ENCODE measurements around the gene ACOT4.
"Not testable (repeated sequence)": the region's sequence is repeated elsewhere in the genome, so short reads cannot be mapped to it uniquely, and the experiment has no call there.

Gene ACOT4

DNA sequence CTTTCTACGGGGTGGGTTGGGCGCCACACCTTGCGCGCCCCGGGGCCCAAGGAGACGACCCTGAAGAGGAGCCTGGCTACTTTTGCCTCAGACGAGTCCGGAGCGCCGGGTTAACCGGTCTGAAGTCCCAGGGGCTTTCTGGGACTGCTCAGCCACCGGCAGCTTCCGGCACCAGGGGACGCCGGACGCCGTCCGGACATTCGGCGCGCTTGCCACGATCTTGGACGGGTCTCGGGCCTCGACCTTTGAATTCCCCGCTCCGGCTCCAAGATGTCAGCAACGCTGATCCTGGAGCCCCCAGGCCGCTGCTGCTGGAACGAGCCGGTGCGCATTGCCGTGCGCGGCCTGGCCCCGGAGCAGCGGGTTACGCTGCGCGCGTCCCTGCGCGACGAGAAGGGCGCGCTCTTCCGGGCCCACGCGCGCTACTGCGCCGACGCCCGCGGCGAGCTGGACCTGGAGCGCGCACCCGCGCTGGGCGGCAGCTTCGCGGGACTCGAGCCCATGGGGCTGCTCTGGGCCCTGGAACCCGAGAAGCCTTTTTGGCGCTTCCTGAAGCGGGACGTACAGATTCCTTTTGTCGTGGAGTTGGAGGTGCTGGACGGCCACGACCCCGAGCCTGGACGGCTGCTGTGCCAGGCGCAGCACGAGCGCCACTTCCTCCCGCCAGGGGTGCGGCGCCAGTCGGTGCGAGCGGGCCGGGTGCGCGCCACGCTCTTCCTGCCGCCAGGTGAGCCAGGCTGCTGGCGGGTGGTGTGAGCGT is at the start of gene ACOT4:
TSS of gene ACOT4 (plus strand) at position 184 of the 760 bp plus-strand sequence. CDS start at position 271, 87 bp downstream.
- DNase-seq = peak; percentile 63

- not testable (repeated sequence) for DNase-seq
These were observed 48.7 kb upstream of the ACOT4 start for GRCh38 chr14:73542961-73543360.

GRCh38 chr14:73545353-73545752 is 46.3 kb upstream of the ACOT4 start:
- DNase-seq = not testable (repeated sequence)

- DNase-seq = not testable (repeated sequence)
These were observed 42.6 kb upstream of the ACOT4 start for GRCh38 chr14:73549097-73549496.

DNA sequence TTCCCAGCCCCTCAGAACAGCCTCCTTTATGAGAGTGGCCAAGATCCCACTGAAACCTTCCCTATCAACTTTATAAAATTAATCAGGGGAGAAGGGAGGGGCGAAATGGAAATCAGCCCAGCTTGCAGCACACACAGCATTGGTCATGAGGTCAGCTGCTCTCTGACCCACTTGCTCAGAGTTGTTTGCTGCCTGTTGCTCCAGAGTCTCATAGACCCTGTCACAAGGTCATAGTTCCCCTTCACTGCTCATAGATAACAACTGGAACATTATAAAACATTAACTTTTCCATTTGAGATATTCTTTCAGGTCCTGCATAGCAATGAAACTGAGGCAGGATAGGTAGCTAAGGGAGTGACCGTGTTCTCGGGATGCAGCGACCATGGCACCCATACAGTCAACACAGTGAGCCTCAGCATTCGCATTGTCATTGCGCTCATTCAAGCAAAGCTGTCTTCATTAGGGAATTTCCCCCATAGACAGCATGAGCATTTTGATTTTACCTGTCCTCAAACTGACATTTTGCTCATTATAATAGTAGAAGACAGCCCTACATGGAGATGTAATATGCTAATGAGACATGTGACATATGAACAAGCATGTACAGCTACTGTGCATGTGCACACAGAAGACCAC is 41.7 kb upstream of the ACOT4 start:
- not testable (repeated sequence) for DNase-seq

- DNase-seq = no peak
These were observed 37.8 kb upstream of the ACOT4 start for GRCh38 chr14:73553845-73554244.

DNA sequence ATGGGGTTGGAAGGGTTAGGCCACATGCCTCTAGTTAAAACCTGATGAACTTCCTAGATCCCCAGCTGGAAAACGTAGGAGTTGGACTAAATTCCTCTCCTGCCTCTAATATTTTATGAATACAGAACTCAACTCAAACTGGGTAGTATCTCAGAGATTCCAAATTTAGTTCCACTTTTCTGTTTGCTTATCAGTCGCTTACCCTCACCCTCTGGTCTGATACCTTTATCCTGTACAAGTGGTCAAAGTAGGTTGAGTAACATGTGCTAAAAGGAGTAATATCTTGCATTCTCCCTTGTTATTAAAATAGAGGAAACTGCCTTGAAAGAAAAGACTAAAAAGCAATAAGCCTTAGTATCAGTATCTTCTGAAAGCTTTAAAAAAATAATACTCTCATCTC is 34.5 kb upstream of the ACOT4 start:
- DNase-seq = not testable (repeated sequence)

DNA sequence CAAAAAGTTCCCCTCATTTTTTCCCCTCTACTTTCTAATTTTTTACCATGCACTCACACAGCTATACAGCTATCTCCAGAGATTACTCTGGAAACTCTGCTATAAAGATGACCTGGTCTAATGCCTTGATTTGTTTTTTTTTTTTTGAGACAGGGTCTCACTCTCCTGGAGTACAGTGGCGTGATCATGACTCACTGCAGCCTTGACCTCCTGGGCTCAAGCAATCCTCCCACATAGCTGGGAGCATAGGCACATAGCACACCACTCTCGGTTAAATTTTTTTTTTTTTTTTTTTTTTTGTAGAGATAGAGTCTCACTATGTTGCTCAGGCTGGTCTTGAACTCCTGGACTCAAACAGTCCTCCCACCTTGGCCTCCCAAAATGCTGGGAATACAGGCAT is 33.4 kb upstream of the ACOT4 start:
- DNase-seq = not testable (repeated sequence)

GRCh38 chr14:73562256-73562655 is 29.4 kb upstream of the ACOT4 start:
- DNase-seq = not testable (repeated sequence)

GRCh38 chr14:73562696-73563095 is 29.0 kb upstream of the ACOT4 start:
- not testable (repeated sequence) for DNase-seq

DNA sequence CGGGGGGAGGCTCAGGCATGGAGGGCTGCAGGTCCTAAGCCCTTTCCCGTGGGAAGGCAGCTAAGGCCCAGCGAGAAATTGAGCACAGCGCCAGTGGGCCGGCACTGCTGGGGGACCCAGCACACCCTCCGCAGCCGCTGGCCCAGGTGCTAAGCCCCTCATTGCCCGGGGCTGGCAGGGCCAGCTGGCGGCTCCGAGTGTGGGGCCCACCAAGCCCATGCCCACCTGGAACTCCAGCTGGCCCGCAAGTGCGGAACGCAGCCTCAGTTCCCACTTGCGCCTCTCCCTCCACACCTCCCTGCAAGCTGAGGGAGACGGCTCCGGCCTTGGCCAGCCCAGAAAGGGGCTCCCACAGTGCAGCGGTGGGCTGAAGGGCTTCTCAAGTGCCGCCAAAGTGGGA is 25.2 kb upstream of the ACOT4 start:
- not testable (repeated sequence) for DNase-seq

- DNase-seq = not testable (repeated sequence)
These were observed 24.7 kb upstream of the ACOT4 start for GRCh38 chr14:73566935-73567334.

GRCh38 chr14:73567358-73567757 is 24.3 kb upstream of the ACOT4 start:
- no peak for DNase-seq

DNA sequence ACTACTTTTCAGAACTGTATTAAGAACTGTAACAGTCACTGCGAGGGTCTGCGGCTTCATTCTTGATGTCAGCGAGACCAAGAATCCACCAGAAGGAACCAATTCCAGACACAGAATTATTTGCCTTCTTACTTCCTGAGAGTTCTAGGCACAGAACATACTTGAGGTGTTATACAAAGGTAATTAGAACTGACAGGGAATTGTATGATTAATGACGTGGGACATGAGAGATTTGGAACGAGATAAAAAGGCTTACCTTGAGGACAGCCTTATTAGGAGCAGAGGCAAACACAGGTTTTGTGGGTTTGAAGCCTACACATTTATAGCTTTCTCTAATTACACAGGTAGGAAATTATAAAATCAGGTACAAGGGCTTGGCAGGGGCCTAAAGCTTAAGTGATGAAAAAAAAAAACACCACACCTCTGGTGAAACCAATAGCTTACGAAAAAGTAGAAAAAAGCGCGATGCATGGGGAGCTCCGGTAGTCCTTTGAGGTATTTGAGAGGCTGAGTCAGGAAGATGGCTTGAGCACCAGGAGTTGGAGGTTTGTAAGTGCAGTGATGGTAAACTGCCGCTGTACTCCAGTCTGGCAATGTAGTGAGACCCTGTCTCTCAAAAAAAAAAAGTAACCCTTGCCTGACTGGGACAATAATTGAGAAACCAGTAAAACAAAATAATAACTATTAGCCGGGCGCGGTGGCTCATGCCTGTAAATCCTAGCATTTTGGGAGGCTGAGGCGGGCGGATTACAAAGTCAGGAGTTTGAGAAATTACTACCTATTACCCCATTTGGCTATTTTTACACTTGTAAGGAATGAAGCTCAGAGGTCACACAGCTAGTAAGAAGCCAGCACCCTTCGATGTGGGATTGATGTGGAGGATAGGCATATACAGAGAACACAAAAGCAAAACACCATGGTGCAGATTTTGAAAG is 23.5 kb upstream of the ACOT4 start:
- DNase-seq = no peak

DNA sequence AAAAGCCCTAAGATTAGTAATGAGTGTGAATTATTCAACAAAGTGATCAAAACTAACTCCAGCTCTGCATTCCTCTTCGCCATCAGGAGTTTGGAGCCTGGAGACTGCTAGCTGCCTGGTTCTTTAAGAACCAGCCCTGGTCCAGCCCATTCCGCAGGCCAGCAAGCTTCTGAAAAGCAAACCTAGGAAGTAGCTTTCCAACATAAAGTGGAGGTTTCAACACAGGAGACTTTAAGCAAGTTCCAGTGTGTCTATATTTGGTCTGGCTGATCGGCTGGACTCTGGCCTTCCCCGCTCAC is 22.8 kb upstream of the ACOT4 start:
- DNase-seq = not testable (repeated sequence)

- DNase-seq = peak; percentile 82
These were observed 22.3 kb upstream of the ACOT4 start, which contains the start of gene ACOT2 for GRCh38 chr14:73569185-73569958. ACOT2 (plus strand) TSS chr14:73569213; CDS start chr14:73569241, 28 bp downstream.

DNA sequence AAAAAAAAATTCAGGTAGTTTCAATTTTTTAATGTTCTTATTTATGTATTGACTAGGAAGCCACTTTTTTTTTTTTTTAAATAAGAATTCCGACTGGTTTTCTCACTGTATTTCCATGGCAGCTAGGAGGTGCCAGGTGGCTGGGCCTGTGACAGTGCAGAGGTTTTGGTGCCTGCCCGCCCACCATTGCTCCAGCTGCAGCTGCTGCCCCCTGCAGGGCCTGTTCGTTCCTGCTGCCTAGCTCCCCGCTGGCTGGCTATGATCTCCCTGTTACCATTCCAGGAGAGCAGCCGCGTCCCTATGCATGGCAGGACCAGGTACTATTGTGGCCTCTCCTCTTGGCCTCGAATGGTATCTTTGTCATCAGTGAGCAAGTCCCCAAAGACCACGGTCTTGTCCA is 20.8 kb upstream of the ACOT4 start:
- peak; percentile 59 for DNase-seq

GRCh38 chr14:73573034-73573433 is 18.6 kb upstream of the ACOT4 start:
- not testable (repeated sequence) for DNase-seq

- not testable (repeated sequence) for DNase-seq
These were observed 17.9 kb upstream of the ACOT4 start for GRCh38 chr14:73573740-73574139.

DNA sequence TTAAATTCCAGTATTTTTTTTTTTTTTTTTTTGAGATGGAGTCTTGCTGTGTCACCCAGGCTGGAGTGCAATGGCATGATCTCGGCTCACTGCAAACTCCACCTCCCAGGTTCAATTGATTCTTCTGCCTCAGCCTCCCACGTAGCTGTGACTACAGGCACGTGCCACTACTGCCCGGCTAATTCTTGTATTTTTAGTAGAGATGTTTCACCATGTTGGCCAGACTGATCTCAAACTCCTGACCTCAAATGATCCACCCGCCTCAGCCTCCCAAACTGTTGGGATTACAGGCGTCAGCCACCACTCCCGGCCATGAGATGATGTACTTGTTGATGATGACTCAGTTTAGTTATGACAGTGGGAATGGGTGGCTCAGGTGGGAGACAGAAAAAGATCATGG is 17.4 kb upstream of the ACOT4 start:
- not testable (repeated sequence) for DNase-seq

DNA sequence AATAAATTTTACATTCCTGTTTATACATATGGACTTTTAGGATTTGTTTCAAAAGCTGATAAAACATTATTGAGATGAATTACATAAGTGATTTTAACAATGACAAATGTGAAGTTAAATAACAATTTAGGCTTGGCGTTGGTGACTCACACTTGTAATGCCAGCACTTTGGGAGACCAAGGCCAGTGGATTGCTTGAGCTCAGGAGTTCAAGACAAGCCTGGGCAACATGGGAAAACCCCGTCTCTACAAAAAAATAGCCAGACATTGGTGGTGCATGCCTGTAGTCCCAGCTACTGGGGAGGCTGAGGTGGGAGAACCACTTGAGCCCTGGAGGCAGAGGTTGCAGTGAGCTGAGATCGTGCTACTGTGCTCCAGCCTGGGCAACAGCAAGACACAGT is 15.3 kb upstream of the ACOT4 start:
- no peak for DNase-seq

- DNase-seq = not testable (repeated sequence)
These were observed 14.5 kb upstream of the ACOT4 start for GRCh38 chr14:73577214-73577613.
